Measurements from ENCODE around the gene CEP192.

The CEP192 gene

DNA sequence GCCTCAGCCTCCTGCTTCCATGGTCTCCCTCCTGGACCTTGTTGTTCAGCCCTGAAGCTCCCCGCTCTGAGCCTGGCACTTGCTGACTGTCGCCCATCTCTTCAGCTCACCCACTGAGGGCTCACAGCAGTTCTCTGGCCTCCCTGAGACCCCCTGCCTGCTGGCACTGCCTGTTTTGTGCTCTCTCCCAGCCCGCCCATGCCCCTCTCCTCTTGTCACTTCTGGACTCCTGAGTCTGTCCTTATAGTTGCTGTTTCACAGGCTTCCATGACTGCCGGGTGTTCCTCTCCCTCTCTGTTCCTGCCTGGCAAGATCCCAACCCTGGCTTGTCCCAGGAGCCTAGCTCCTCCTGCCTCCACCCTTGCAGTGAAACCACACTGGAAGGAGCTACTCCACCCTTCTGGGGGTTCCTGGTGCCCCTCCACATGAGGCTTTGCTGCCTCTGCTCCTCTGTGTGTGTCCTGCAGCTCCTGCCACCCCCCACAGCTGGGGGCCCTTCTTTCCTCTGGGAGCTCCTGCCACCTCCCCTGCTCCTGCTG, 110.6 kb downstream of the CEP192 start:
- H3K4me3 ChIP-seq (ENCODE audit: low read length) = no peak overlapping the region
- no peak overlapping the region for H3K4me2 ChIP-seq (ENCODE audit: low read length)
- H2AFZ ChIP-seq (ENCODE audit: low read depth, low read length) = no peak overlapping the region
- H3K9me3 ChIP-seq (ENCODE audit: insufficient read depth, low read length) = no peaks in the 10 kb centered on the region
- TF ChIP-seq CTCF (IDR thresholded peaks at IDR 0.05; ENCODE audit: low read depth, low read length) = no peak
- TF ChIP-seq EZH2phosphoT487 (IDR thresholded peaks at IDR 0.05; ENCODE audit: low read depth) = no peak
- H3K27ac ChIP-seq (ENCODE audit: low read length) = no peak overlapping the region
- H3K79me2 ChIP-seq (ENCODE audit: low read length) = no peaks in the 10 kb centered on the region
- H3K36me3 ChIP-seq (replicated peaks; ENCODE audit: low read depth, low read length) = peaks cover 80% of the 10 kb centered on the region
- H3K27me3 ChIP-seq (ENCODE audit: low read depth, low read length) = no peaks in the 10 kb centered on the region
- no peaks in the 10 kb centered on the region for H4K20me1 ChIP-seq (ENCODE audit: insufficient read depth, low read length)
- no peak overlapping the region for H3K9ac ChIP-seq (ENCODE audit: low read length)
- no peaks in the 10 kb centered on the region for H3K4me1 ChIP-seq (ENCODE audit: low read length)

DNA sequence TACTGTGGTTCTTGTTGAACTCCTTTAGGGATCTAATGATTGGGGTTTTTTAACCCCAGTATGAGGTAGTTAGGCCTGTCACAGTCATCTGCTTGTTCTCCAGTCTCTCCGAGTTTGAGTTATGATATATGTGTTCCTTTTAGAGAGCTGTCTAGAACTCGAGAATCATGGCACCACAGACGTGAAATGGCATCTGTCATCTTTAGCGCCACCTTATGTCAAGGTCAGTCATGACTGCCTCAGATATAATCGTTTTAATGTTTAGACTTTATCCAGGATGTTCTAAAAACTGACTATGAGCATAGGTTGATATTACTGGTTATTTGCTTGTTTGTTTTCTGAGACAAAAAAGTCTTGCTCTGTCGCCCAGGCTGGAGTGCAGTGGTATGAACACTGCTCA, 112.2 kb downstream of the CEP192 start:
- Histone ChIP-seq H3K27me3 (ENCODE audit: low read depth, low read length) (no peaks in the 10 kb centered on the region), H4K20me1 (ENCODE audit: insufficient read depth, low read length) (no peaks in the 10 kb centered on the region), H3K9ac (ENCODE audit: low read length) (no peak overlapping the region), H3K9me3 (ENCODE audit: insufficient read depth, low read length) (no peaks in the 10 kb centered on the region), H3K36me3 (replicated peaks; ENCODE audit: low read depth, low read length) (peaks cover 84% of the 10 kb centered on the region), H2AFZ (ENCODE audit: low read depth, low read length) (no peak overlapping the region), H3K4me3 (ENCODE audit: low read length) (no peak overlapping the region), H3K4me2 (ENCODE audit: low read length) (no peak overlapping the region), H3K27ac (ENCODE audit: low read length) (no peak overlapping the region), H3K4me1 (ENCODE audit: low read length) (no peaks in the 10 kb centered on the region), H3K79me2 (ENCODE audit: low read length) (no peaks in the 10 kb centered on the region)
- peak; percentile 20; the same call in 1 of the 2 replicates for TF ChIP-seq CTCF (IDR thresholded peaks at IDR 0.05; ENCODE audit: low read depth, low read length)
- TF ChIP-seq EZH2phosphoT487 (IDR thresholded peaks at IDR 0.05; ENCODE audit: low read depth) = no peak

- no peak overlapping the region for H2AFZ ChIP-seq (ENCODE audit: low read depth, low read length)
- H3K4me2 ChIP-seq (ENCODE audit: low read length) = no peak overlapping the region
- H3K27ac ChIP-seq (ENCODE audit: low read length) = no peak overlapping the region
- no peak for TF ChIP-seq EZH2phosphoT487 (IDR thresholded peaks at IDR 0.05; ENCODE audit: low read depth)
- no peak for TF ChIP-seq CTCF (IDR thresholded peaks at IDR 0.05; ENCODE audit: low read depth, low read length)
- H3K9ac ChIP-seq (ENCODE audit: low read length) = no peak overlapping the region
- H3K27me3 ChIP-seq (ENCODE audit: low read depth, low read length) = no peaks in the 10 kb centered on the region
- no peaks in the 10 kb centered on the region for H3K9me3 ChIP-seq (ENCODE audit: insufficient read depth, low read length)
- no peaks in the 10 kb centered on the region for H3K79me2 ChIP-seq (ENCODE audit: low read length)
- H3K36me3 ChIP-seq (replicated peaks; ENCODE audit: low read depth, low read length) = peaks cover 84% of the 10 kb centered on the region
- no peaks in the 10 kb centered on the region for H4K20me1 ChIP-seq (ENCODE audit: insufficient read depth, low read length)
- H3K4me3 ChIP-seq (ENCODE audit: low read length) = no peak overlapping the region
- no peaks in the 10 kb centered on the region for H3K4me1 ChIP-seq (ENCODE audit: low read length)
These were observed 113.9 kb downstream of the CEP192 start for GRCh38 chr18:13105059-13105458.

GRCh38 chr18:13107074-13107473, 115.9 kb downstream of the CEP192 start:
- no peak overlapping the region for H2AFZ ChIP-seq (ENCODE audit: low read depth, low read length)
- no peaks in the 10 kb centered on the region for H3K4me1 ChIP-seq (ENCODE audit: low read length)
- no peak overlapping the region for H3K27ac ChIP-seq (ENCODE audit: low read length)
- no peaks in the 10 kb centered on the region for H3K9me3 ChIP-seq (ENCODE audit: insufficient read depth, low read length)
- no peaks in the 10 kb centered on the region for H4K20me1 ChIP-seq (ENCODE audit: insufficient read depth, low read length)
- H3K4me3 ChIP-seq (ENCODE audit: low read length) = no peak overlapping the region
- peaks cover 69% of the 10 kb centered on the region for H3K36me3 ChIP-seq (replicated peaks; ENCODE audit: low read depth, low read length)
- no peaks in the 10 kb centered on the region for H3K27me3 ChIP-seq (ENCODE audit: low read depth, low read length)
- no peak overlapping the region for H3K4me2 ChIP-seq (ENCODE audit: low read length)
- H3K9ac ChIP-seq (ENCODE audit: low read length) = no peak overlapping the region
- no peaks in the 10 kb centered on the region for H3K79me2 ChIP-seq (ENCODE audit: low read length)
- no peak for TF ChIP-seq EZH2phosphoT487 (IDR thresholded peaks at IDR 0.05; ENCODE audit: low read depth)
- TF ChIP-seq CTCF (IDR thresholded peaks at IDR 0.05; ENCODE audit: low read depth, low read length) = no peak
